NCI-H2171 treated with DMSO at 0.1 percent for 48 hours (cell line): Measurements from ENCODE around the gene PIK3C2G.
"Not testable (repeated sequence)": the region's sequence is repeated elsewhere in the genome, so short reads cannot be mapped to it uniquely, and the experiment has no call there.

ENCODE experiments used
- DNase-seq: peaks from one replicate; lab custom pipeline; 2025; lab: John Stamatoyannopoulos, UW

Gene PIK3C2G

GRCh38 chr12:18472304-18472703 lies 211.0 kb downstream of the PIK3C2G start:
- no peak for DNase-seq

- no peak for DNase-seq
Observed at GRCh38 chr12:18472806-18473205, 211.5 kb downstream of the PIK3C2G start.

DNA sequence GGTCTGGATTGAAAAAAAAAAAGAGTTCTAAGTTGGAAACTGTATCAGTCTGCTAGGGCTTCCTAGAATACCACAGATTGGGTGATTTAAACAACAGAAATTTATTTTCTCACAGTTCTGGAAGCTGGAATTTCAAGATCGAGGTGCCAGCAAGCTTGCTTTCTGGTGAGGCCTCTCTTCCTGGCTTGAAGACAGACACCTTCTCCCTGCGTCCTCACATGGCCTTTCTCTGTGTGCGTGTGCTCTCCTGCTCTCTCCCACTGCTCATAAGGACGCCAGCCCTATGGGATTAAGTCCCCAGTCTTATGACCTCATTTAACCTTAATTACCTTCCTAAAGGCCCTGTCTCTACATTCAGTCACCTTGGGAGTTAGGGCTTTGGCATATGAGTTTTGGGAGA lies 215.5 kb downstream of the PIK3C2G start:
- no peak for DNase-seq

DNA sequence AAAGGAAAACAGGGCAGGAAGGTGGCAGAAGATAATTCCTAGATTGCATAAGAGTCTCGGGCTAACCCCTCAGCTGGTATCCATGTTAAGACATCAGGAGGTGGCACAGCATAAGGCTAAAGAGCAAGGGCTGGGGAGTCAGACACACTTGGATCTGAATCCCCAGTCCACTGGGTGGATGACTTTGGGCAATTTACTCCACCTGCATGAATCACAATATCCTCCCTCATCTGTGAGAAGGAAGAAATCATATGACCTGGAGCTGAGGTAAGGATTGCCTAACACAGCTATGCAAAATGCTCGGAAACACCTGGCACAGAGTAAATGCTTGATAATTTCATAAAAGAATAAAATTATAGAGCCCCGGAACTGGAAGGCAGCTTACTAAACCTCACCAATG lies 217.9 kb downstream of the PIK3C2G start:
- DNase-seq, result no peak

DNA sequence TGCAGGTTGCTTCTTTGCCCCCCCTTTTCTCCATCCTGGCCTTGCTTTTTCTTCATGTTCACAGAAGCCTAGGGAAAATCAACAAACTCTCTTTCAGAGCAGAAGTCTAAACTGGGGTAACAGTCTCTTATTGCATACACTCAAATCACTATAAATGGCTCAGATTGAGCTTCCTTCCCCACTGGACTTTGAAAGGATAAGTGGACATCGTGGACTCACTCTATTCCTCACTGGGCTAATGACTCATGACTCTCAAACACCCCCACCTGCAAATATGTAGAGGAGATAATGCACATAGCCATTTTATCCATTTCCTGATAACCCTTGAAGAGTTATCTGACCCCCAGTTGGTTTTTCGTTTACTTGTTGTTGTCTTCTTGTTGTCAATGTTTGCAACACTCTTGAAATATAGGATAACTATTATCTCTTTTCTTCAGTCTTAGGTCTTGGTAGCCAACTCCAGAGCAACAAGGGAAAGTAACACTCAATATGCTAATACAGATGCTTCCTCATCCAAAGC lies 221.3 kb downstream of the PIK3C2G start:
- DNase-seq, result no peak

DNA sequence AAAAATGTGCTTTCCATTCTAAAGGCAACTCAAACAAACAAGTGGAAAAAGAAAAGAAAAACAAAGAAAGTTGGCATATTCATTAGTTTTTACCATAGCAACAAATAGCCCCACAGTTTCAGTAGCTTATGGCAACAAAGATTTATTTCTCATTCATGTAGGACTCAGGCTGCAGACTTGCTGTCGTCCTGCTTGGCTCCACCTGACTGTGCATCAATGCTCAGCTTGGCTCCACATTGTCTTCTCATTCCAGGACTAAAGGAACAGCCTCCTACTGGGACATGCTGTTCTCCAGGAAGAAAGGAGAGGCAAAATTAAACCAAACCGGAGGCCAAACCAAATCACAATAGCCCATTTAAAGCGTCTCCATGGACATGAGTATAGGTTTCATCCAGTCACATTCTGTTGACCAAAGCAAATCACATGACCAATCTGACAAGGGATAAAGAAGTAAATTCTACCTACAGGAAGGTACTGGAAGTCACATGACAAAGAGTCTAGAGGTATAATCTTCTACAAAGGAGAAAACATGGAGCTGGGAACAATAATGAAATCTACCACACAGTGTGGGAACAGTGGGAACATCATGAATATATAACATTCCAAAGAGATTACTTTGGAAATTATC lies 222.5 kb downstream of the PIK3C2G start:
- DNase-seq, result no peak

GRCh38 chr12:18486036-18486435 lies 224.7 kb downstream of the PIK3C2G start:
- no peak for DNase-seq

GRCh38 chr12:18487509-18487908 lies 226.2 kb downstream of the PIK3C2G start:
- no peak for DNase-seq

DNA sequence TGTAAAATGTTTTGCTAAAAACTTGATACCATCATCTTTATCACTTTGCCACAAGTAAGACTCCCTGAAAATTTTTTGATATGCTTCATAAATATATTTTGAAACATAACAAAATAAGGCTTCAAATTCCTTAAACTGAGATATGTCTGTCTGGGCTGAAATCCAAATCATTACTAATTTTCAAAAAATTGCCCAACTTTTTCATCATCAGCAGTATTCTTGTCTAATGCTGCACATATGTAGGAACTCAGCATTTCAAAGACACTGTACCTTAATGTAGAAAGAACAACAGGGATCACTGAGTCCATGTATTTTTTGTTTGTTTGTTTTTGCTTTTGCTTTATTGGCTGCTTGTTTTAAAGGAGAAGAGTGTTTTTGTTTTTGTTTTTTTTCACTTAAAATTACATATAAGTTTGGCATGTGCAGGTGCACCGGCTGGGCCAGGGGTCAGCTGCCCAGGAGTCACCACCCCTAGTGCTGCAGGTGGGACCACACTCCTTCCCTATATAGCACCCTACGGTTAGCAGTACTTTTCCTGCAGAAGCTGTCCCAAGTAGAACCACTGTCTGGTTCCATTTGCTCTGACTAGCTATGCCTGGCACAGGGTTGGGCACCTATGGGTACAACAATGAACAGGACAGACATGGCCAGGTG lies 231.2 kb downstream of the PIK3C2G start:
- no peak for DNase-seq

- DNase-seq, result no peak
Observed at GRCh38 chr12:18496156-18496555, 234.8 kb downstream of the PIK3C2G start.

GRCh38 chr12:18500160-18500574 lies 238.8 kb downstream of the PIK3C2G start:
- DNase-seq, result not testable (repeated sequence)

GRCh38 chr12:18500736-18501135 lies 239.4 kb downstream of the PIK3C2G start:
- DNase-seq, result not testable (repeated sequence)

- no peak for DNase-seq
Observed at GRCh38 chr12:18502422-18502968, 241.2 kb downstream of the PIK3C2G start.

- no peak for DNase-seq
Observed at GRCh38 chr12:18521461-18521860, 260.1 kb downstream of the PIK3C2G start.

GRCh38 chr12:18522806-18523205 lies 261.5 kb downstream of the PIK3C2G start:
- DNase-seq, result no peak

- not testable (repeated sequence) for DNase-seq
Observed at GRCh38 chr12:18542497-18542896, 281.2 kb downstream of the PIK3C2G start.

DNA sequence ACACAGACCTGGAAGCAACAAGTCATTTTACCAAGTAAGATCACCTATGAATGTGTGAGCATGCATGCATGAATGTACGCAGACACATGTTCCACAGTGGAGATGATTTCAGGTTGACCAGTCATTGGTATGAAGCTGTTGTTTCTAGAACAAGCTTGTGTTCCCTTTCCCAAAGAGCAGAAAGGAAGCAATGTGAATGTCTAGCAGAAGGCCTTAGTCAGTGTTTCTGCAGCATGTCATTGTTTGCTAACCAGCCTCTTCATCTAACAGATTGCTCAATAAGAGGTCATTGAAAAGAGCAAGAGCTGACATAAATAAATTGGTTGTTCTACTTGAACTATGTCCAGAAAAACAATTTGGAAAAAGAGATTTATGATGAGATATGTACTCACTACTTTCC lies 285.1 kb downstream of the PIK3C2G start:
- DNase-seq, result no peak

DNA sequence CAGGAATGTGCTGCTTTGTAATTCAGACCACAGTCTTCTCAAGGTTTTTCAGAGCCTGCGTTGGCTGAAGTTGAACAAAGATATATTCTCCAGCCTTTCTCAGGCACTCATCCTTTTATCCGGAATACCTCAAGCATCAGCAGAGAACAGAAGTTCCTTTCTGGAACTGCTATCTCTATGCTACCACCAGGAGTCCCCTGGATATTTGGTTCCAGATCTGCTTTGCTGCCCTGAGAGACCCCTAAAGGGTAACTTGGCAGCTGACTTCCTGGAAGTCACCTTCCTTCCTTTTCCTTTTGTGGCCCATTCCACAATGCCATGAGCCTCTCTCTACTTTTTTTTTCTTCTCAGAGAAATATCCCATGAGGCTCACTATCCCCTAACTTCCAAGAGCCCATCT lies 288.3 kb downstream of the PIK3C2G start:
- no peak for DNase-seq

- DNase-seq, result no peak
Observed at GRCh38 chr12:18551106-18551505, 289.8 kb downstream of the PIK3C2G start.

DNA sequence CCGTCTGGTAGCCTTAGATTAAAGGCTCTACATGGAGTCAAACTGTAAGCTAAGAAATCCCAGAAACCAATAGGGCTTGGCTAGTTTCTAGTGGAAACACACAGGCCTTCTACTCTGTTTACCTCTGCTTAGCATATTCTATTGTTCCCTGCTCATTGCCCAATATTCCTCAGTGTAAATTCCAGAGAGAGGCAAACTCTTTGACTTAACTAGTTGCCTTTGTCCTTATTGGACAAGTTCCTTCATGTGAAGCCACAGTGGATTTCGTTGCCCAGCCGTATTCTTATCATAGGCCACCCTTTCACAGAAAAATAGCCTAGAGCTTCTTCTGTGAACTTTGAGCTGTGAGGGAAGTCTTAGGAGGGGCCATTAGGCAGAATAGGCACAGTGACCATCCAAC lies 290.4 kb downstream of the PIK3C2G start:
- DNase-seq, result no peak

DNA sequence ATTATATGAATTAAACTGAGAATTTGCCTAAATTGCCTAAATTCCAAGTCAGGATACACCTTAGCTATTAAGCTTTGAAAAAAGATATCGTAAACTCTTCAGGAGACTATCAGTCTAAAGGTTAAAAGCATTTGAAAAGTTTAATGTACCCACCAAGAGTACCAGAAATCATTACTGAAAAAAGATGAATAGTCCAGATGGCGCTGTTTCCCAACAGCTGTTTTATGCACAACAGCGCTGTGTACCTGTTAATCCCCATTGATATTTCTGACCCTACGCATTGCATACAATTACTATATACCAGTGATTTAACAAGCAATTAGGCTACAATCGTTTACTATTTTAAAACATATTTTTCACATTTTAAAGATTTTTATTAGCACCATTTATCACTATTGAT lies 291.5 kb downstream of the PIK3C2G start:
- DNase-seq, result no peak

DNA sequence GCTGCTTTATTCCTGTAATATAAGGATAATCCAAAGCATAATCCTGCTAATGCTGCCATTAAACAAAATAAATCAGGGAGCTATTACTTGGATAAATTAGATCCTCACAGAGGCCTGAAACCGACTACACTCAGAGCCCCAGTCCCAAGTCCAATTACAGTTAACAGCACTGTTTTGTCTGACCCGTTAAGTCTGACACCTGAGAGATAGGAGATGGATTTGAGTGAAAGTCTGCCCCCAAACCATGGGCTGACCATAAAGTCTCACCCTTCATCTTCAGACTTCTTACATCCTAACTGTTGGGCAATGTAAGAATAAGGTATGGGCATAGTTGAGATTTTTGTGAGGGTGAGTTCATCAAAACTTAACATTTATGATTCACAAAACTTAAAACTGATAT lies 294.8 kb downstream of the PIK3C2G start:
- no peak for DNase-seq

- DNase-seq, result no peak
Observed at GRCh38 chr12:18559242-18559641, 297.9 kb downstream of the PIK3C2G start.
